Omental fat pad (tissue), 4 donors: ENCODE measurements around the gene TMEM247. TPM values are rescaled to one million over a fixed set of nuclear protein-coding genes. Genes with fewer than 3 reads are reported as not detected.
"Not testable (repeated sequence)": the region's sequence is repeated elsewhere in the genome, so short reads cannot be mapped to it uniquely, and the experiment has no call there.

Experiments
- ATAC-seq: fragments of 150-250 bp; one replicate; pipeline ENCODE4 v1.9.1; 2016; ENCODE audit warnings: mild to moderate bottlenecking, moderate library complexity; ENCODE audit not compliant: low FRiP score
- DNase-seq: peaks from one replicate; pipeline ENCODE4 v3.0.0-alpha.2; 2019; ENCODE audit warnings: low spot score
- total RNA-seq, 4 donors: library from RNA; depleted of rRNA; stranded (reverse); fragments of >200 nt; gene quantifications; one replicate each; pipeline ENCODE4 v1.1.0, GENCODE V29; 2016
- TF ChIP-seq, protein P1 (sequence below), 3 donors: fragments of 450-650 bp; IDR thresholded peaks; one replicate each; pipeline ENCODE4 v1.5.1; 2016 to 2017; ENCODE audit warnings: antibody characterized with exemption in 3 of 3, mild to moderate bottlenecking in 3 of 3, moderate library complexity in 2 of 3

Gene TMEM247
- total RNA-seq, 4 donors from 2014 or later = not detected

DNA sequence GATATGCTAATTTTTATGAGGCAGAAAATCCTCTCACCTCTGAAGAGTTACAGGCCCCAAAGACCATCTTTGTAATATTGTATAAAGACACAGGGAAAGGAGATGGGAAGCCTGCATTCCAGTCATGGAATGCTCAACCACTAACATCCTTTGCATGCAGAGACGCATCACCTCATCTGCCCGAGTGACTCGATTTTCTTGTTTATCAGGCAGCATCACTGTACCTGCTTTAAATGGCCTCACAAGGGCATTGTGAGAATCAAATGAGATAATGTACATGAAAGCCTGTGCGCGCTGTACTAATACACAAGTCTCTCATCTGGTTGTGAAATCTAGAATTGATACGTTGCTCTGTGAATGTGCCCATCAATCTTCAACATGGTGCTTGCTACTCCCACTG is 10.2 kb upstream of the TMEM247 start:
- no peak for DNase-seq
- ATAC-seq = no peak
- TF ChIP-seq, protein P1, sequence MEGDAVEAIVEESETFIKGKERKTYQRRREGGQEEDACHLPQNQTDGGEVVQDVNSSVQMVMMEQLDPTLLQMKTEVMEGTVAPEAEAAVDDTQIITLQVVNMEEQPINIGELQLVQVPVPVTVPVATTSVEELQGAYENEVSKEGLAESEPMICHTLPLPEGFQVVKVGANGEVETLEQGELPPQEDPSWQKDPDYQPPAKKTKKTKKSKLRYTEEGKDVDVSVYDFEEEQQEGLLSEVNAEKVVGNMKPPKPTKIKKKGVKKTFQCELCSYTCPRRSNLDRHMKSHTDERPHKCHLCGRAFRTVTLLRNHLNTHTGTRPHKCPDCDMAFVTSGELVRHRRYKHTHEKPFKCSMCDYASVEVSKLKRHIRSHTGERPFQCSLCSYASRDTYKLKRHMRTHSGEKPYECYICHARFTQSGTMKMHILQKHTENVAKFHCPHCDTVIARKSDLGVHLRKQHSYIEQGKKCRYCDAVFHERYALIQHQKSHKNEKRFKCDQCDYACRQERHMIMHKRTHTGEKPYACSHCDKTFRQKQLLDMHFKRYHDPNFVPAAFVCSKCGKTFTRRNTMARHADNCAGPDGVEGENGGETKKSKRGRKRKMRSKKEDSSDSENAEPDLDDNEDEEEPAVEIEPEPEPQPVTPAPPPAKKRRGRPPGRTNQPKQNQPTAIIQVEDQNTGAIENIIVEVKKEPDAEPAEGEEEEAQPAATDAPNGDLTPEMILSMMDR (IDR thresholded peaks at IDR 0.05) = no peak

DNA sequence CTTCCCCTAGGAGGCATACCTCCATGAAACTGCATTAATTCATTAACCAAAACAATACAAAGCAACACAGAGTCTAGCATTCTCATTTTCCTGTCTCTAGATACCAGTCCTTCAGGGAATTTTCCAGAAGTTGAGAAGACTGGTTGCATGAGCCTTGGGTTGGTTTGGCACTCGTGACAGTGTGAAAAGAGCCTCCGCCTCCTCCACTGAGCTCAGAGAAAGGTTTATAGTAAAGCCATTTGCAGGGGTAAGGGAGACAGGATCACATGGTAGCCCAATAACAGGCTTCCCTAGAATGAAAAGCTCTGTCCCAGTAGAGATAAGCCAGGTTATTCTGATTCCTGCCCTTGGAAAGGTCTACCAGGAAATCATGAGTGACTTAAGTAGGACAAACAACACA is 9.7 kb upstream of the TMEM247 start:
- DNase-seq = no peak
- TF ChIP-seq, protein P1 (IDR thresholded peaks at IDR 0.05) = no peak
- ATAC-seq = no peak

DNA sequence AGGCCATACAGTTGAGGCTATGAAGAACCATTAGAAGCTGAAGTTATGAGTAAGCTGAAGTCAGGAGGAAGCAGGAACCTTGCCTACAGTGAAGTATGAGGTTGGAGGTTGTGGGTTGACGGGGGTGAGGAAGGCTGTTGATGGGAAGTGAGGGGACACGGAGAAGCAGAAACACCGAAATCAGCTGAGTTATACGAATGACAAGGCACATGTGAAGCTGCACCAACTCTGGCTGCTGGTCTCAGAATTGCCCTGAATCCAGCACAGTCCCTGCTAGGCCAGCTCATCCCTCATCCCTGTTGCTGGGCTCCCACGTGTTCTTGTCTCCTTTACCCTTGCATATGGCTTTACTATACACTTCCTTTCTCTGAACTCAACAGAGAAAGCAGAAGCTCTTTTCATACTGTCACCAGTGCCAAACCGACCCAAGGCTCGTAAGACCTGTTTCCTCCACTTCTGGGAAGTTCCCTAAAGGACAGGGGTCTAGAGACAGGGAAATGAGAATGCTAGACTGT is 9.2 kb upstream of the TMEM247 start:
- TF ChIP-seq, protein P1 (IDR thresholded peaks at IDR 0.05) = no peak
- peak; percentile 28 for ATAC-seq
- no peak for DNase-seq

DNA sequence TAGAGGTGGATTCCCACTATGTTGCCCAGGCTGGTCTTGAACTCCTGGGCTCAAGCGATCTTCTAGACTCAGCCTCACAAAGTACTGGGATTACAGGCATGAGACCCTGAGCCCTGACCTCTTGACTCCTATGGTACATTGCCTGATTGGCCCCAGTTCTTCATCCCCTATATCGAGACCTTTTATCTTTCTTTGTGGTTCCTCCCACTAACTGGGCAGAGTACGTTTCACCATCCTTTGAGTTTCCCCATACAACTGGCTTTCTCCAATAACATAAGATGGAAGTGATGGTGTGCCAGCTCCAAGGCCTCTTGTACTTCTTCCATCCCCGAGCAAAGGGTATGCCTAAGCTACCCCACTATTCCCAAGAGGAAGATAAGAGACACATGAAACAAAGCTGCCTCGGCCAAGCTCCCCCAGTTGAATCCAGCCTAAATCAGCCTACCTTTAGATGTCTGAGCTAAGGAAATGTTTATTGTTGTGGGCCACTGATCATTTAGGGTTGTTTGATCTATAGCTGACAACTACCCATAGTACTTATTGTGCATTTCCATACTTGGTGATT is 8.3 kb upstream of the TMEM247 start:
- TF ChIP-seq, protein P1 (IDR thresholded peaks at IDR 0.05) = no peak
- ATAC-seq = no peak

DNA sequence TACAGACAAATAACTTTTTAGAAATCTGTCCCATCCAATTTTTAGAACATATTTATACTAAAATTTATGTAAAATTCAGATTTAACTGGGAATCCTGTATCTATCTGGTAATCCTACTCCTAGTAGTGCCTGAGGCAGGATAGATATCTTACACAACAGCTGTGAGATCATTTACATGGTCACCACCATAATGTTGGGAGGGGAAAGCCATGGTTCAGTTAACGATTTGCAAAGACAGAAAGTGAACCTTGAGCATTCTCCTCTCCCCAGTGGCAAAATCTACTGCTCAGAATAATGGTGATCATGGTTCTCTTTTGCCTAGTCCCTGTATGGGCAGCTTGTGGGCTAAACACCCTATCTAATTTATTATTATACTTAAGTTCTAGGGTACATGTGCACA is 7.7 kb upstream of the TMEM247 start:
- DNase-seq (no peak), ATAC-seq (no peak)
- TF ChIP-seq, protein P1 (IDR thresholded peaks at IDR 0.05) = no peak

More for the DNA sequence above, 8.3 kb upstream of the TMEM247 start:
- DNase-seq = no peak

DNA sequence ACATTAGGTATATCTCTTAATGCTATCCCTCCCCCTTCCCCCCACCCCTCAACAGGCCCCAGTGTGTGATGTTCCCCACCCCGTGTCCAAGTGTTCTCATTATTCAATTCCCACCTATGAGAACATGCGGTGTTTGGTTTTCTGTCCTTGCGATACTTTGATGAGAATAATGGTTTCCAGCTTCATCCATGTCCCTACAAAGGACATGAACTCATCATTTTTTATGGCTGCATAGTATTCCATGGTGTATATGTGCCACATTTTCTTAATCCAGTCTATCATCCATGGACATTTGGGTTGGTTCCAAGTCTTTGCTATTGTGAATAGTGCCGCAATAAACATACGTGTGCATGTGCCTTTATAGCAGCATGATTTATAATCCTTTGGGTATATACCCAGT is 7.2 kb upstream of the TMEM247 start:
- DNase-seq, ATAC-seq: not testable (repeated sequence)

DNA sequence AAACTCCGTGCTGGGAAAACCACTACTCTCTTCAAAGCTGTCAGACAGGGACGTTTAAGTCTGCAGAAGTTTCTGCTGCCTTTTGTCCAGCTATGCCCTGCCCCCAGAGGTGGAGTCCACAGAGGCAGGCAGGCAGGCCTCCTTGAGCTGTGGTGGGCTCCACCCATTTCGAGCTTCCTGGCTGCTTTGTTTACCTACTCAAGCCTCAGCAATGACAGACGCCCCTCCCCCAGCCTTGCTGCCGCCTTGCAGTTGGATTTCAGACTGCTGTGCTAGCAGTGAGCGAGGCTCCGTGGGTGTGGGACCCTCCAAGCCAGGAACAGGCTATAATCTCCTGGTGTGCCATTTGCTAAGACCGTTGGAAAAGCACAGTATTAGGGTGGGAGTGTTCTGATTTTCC is 1.9 kb upstream of the TMEM247 start:
- not testable (repeated sequence) for ATAC-seq, DNase-seq

DNA sequence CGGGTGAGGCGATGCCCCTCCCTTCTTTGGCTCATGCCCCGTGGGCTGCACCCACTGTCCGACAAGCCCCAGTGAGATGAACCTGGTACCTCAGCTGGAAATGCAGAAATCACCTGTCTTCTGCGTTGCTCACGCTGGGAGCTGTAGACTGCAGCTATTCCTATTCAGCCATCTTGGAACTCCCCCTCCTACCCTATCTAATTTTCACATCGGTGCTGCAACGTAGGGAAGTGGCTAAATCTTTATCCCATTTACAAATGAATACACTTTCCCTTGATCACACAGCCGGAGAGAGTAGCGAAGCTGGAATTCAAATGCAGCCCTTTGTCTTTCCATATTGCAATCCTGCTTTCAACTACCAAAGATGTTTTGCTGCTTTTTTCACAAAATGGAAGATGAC is 1.4 kb upstream of the TMEM247 start:
- ATAC-seq (no peak), DNase-seq (no peak)
- TF ChIP-seq, protein P1 (IDR thresholded peaks at IDR 0.05) = no peak
